Raji (cell line): ENCODE results near the gene IFRD2.

Experiments used
- POLR2A ChIP-seq: IDR thresholded peaks from 2 replicates; pipeline ENCODE4 v1.6.1; 2011; ENCODE audit warnings: low read depth, low read length, control low read depth; ENCODE audit not compliant: insufficient read depth

Gene IFRD2

DNA sequence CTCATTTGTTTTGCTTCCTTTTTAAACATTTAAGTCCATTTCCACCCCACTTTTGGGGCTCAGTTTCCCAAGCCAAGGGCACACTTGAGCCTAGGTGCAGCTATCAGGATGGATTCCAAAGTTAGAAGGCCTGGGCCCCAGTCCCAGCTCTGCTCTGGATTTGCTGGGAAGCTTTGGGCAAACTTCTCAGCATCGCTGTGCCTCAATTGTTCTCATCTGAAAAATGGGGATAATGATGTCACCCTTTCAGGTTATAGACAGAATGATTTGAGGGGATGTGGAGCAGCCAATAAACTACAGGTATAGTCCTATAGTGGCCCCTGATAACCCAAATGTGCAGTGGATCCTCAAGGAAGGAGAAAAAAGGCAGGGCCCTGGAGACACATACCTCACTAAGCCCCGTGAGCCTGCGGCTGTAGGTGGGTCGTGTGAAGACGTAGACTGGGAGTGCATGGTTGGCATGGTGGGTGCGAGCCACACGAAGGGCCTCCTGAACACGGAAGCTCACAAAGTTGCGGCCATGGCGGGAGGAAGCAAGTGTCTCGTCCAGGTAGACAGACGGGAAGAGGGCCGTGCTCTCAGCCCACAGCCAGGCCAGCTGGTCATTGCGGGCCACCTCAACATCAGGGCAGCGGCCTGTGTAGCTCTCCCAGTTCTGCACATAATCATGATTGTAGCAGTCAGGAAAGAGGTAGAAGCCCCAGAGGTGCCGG, 27.1 kb upstream of the IFRD2 start:
- TF ChIP-seq POLR2A: no peak

DNA sequence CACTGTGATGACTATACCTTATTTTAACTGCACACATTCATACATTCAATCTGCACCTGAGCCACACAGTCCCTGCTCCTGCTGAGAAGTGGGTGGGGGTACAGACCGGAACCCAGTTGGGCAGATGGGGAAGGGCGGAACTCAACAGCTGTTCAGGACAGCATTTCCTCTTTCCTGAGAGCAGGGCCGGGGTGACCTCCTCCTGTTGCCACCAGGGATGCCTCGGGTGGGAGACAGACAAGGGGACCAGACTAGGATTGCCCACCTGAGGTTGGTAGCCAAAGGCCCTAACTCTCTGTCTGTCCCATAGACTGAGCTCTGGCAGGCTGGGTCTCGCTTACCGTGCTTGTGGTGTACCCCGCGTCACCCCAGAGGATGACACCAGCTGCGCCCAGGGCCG, 26.4 kb upstream of the IFRD2 start:
- TF ChIP-seq POLR2A: no peak

DNA sequence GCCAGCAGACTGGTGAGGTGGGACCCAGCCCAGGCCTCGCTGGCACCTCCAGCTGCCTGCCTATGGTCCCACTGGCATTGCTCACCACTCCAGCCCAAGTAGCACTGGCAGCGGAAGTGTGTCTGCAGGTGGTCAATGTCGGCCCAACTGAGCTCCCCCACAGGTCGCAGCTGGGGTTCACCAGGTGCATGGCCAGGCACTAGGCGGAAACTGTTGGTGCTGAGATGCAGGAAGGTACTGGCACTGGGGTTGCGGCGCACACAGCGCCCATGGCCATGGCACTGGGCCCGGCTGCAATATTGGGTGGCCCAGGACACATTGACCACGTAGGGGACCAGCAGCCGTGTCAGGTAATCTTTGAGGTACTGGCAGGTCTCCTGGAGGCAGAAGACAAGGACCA, 25.9 kb upstream of the IFRD2 start:
- TF ChIP-seq POLR2A: no peak

DNA sequence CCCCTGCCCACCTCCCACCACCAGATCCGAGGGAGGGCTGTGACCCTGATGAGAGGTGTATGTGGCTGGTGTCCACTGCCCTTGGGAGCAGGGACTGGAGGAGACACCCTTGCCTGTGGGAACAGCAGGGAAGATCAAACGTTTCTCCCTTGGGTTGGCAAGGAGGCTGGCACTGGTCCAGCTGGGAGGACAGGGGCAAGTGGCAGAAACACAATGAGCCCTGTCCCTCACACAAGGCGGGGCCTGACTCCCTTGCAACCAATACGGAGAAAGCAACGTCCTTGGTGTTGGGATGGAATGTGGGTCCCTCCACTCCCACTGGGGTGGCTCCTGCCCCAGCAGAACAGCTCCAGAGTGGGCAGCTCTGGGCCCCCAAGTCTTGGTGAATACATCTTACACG, 25.1 kb upstream of the IFRD2 start:
- no peak for TF ChIP-seq POLR2A

DNA sequence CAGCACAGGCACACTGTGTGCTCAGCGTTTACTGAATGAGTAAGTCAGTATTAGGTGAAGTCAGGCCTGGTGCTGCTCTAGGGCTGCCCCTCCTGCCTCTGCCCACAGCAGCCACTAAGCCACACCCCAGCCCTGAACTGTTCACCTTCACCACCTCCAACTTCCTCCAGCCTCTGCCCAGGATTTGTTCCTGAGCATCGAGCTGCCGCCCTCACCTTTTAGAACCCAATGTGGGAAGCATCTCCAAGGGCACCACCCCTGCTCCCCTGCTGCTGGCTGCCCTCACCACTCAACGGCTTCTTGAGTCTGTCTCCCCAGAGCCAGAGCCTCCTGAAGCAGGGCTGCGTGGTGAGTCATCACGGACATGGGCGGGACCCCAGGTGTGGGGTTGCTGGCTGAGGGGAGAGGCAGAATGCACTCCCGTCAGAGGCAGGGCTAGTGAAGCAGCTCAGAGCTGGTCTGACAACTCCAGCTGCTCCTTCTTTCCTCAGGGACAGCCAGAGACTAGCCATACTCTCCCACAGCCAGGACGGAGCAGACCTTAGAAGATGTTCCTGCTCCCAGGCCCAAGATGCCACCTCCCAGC, 24.5 kb upstream of the IFRD2 start:
- no peak for TF ChIP-seq POLR2A

DNA sequence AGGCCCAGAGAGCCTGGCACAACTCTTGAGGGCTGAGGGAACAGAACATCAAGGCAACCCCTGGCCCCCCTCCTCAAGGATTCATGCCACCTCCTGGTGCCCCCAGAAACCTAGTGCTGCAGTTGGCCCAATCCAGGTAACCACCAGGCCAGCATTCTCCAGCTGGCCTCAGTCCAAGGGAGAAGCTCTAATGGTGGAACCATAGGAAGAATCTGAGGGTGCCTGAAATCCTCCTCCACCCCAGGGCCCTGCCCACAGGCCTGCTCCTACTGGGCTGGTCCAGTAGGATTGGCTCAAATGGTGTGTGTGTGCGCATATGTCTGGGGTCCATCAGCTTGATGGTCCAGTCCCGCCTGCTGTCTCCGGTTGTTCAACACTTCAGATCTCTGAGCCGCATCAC, 22.6 kb upstream of the IFRD2 start:
- no peak for TF ChIP-seq POLR2A

DNA sequence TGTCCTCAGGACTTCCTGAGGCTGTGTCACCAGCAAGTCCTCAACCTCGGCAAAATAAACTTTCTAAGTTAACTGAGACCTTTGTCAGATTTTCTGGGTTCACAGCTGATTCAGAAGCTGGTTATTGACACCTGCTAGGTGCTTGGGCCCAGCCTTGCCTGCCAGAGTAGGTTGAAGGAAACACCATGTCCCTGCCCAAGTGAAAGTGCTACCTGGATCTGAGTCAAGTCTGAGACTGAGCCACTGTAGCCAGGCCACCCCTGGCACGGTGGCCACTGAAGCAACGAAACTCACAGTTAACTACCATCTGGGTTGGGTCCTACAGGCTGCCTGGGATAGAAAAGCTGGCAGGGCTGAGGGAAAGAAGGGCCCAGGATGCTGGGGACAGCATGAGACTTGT, 22.1 kb upstream of the IFRD2 start:
- no peak for TF ChIP-seq POLR2A

DNA sequence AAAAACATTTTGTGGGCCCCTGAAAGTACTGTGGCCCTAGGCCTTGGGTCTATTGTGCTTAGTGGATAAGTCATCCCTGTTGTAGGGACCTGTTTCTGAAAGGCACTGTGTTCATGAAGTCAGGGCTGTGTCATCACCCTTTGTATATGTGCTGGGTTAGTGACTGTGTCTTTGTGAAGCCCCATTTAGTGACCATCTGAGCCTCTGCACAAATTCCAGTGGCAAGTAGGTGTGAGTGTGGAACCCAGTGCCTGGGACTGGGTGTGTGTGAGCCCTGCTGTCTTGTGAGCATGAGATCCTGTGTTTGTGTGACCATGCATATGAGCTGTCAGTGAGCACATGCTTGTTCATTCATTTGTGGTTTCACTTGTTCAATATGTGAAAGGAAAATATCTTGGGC, 12.4 kb upstream of the IFRD2 start:
- no peak for TF ChIP-seq POLR2A

DNA sequence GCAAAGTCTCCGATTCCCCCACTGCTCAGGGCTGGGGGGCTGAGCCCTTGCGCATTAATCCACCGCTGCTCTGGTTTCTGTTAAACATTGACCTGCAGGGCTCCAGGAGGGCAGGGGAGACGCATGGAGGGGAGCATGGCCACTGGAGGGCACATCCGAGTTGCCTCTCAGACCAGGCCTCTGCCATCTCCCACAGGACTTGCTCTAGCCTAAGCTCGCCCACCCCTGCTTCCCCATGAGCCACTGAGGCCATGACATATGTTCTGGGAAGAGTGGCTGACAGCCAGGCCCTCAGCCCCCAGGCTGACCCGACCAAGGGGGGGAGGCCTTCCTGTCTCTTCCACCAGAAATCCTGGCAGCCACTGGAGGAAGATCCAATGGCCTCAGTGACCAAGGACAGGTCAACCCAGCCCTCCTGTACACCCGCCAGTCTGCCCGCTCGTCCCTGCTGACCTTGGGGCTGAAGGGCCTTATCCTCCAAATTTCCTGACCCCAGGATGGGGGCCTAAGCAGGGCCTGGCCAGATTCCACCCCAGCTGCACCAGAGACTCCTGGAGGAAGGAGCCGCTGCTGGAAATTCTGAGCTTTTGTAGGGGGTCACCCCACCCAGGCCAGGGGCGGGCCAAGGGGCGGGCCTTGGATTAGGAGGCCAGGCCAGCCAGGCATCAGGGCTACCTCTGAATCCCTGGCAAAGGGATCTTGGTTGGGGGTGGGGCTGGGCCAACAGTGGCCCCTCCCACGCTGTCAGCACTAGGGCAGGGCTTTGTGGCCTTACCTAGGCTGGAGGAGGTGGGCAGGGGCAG, 11.0 kb upstream of the IFRD2 start, which contains the start of gene HYAL1:
HYAL1 (minus strand) TSS at position 562 of the 803 bp plus-strand sequence. CDS start 618 bp downstream, outside the sequence.
- no peak for TF ChIP-seq POLR2A

DNA sequence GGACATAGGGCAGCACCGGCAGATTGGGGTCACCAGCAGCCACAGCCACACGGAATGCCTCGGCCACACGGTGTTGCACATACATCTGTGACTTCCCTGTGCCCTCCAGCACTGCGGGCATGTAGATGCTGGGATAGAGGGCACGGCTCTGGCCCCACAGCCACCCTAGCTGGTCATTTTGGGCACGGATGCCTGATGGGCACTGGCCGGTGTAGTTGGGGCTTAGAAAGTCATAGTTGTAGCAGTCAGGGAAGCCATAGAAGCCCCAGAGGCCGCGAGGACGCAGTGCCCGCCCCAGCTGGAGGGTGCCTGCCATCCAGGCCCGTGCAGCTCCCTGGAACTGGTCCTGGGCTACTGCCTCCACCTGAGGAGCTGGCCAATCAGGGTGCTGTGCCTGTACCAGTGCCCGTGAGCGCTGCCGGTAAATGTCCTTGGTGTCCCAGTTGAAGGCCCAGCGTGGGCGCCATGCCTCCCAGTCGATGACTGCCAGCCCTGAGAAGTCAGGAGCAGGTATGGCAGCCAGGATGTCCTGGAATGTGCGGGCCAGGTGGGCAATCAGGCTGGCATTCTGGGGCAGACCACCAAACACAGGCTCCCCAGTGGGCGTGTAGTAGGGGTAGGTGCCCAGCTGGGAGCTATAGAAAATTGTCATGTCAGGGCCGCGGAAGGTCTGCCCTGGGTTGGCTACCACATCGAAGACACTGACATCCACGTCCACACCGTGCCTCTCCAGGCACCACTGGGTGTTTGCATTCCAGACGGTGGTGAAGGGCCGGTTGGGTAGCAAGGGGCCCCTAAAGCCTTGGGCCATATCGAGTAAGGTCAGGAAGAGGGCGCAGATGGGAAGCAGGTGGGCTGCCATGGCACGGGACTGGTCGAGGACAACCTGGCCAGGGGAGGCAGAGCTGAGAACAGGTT, 10.1 kb upstream of the IFRD2 start:
- TF ChIP-seq POLR2A: no peak

DNA sequence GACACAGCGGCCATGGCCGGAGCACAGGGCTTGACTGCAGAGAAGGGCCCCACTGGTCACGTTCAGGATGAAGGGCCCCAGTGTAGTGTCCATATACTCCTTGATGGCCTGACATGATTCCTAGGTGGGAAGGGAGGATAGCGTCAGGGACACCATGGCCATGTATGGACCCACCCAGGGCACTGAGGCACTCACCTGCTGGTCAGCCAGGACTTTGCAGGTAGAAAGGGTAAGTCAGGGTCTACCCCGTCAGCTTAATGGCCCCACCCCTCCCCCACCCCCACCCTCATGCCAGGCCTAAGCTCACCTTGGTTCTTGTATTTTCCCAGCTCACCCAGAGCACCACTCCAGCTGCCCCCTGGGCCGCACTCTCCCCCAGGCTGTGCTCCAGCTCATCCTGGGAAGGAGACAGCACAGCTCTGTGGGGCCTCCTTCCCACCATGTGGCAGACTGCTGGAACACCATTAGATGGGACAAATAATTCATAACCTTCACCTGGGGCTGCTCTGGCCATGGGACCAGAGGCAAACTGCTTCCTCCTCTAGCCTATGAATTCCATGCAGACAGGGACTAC, 8.5 kb upstream of the IFRD2 start:
- no peak for TF ChIP-seq POLR2A

DNA sequence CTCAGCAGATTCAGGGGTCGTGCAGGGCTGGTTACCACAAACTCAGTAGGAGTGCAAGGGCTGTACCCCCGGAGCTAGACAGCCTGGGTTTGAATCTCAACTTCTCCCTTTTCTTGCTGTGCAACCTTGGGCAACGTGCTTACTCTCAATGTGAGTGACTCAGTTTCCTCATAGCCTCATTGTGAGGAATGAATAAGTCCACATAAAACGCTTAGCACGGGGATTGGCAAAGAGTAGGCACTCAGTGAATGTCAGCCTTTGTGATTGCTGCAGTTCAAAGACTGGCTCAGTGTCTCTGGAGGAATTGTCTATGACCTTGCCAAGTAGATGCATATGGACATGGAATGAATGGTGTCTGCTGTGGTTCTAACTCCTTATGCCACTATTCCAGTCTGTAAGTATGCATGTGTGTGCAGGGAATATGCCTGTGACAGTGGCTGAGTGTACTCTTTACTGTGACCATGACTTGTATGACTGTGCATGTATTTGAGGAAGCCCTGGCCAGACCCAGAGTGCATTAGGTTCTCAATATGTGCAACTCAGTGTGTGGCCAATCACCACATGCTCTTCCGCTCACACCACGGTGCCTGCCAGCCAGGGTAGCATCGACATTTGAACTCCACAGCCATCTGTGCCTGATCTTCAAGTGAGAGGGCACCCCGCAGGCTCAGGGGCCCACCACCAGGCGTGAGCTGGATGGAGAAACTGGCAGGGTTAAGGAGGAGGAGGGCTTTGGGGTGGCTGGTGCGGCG, 7.9 kb upstream of the IFRD2 start:
- no peak for TF ChIP-seq POLR2A

DNA sequence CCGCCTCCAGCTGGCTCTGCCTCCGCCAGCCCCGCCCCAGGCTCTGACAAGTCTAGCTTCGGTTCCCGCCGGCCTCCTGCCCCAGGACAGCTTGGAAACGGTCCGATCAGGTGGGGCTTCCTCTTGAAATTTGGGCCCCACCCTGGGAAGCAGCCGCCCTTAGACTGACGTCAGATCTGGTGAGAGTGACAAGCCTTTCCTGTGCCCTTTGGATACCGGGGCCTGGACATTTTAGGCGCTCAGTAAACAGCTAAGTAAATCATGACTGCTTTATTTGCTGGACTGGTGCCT, 7.4 kb upstream of the IFRD2 start:
- no peak for TF ChIP-seq POLR2A
